ENCODE data around the gene ABHD12. TPM values are rescaled to one million over a fixed set of nuclear protein-coding genes. Genes with fewer than 3 reads are reported as not detected.
A peak's percentile ranks its signal among the peaks of the same experiment; 100 is the strongest.

Gene ABHD12
- total and polyA plus RNA-seq, 8 donors = 39.7 to 57.8 (median 47.4) TPM

- intact Hi-C loops (cut with DNase I) = no loop called here
- no peak overlapping the region for H3K4me3 ChIP-seq
- H3K4me1 ChIP-seq = no peaks in the 10 kb centered on the region
- no peak overlapping the region for H3K27ac ChIP-seq
- peaks cover 0 to 100% of the 10 kb centered on the region in 2 donors for H3K36me3 ChIP-seq
- no peak for TF ChIP-seq CTCF (IDR thresholded peaks at IDR 0.05)
- peak in 1 of 4 donors; percentile 20 for DNase-seq
- no peak for ATAC-seq
- H3K27me3 ChIP-seq = no peaks in the 10 kb centered on the region
- no peaks in the 10 kb centered on the region for H3K9me3 ChIP-seq
Observed at GRCh38 chr20:25274891-25275812, 115.5 kb downstream of the ABHD12 start.

GRCh38 chr20:25274481-25274880 lies 116.2 kb downstream of the ABHD12 start:
- intact Hi-C loops (cut with DNase I) = no loop called here
- no peak overlapping the region for H3K4me3 ChIP-seq
- no peak for TF ChIP-seq CTCF (IDR thresholded peaks at IDR 0.05)
- DNase-seq (peak in 1 of 4 donors; percentile 22), ATAC-seq (no peak)
- H3K36me3 ChIP-seq = peaks cover 0 to 100% of the 10 kb centered on the region in 2 donors
- H3K27ac ChIP-seq = no peak overlapping the region
- H3K4me1 ChIP-seq = no peaks in the 10 kb centered on the region
- no peaks in the 10 kb centered on the region for H3K9me3 ChIP-seq
- no peaks in the 10 kb centered on the region for H3K27me3 ChIP-seq

- no peaks in the 10 kb centered on the region for H3K9me3 ChIP-seq
- H3K36me3 ChIP-seq = peaks cover 0 to 97% of the 10 kb centered on the region in 2 donors
- H3K27me3 ChIP-seq = no peaks in the 10 kb centered on the region
- ATAC-seq (no peak), DNase-seq (peak in 1 of 4 donors; percentile 9)
- H3K27ac ChIP-seq = no peak overlapping the region
- H3K4me1 ChIP-seq = no peaks in the 10 kb centered on the region
- no peak for TF ChIP-seq CTCF (IDR thresholded peaks at IDR 0.05)
- intact Hi-C loops (cut with DNase I) = no loop called here
- H3K4me3 ChIP-seq = no peak overlapping the region
Observed at GRCh38 chr20:25273541-25274358, 116.9 kb downstream of the ABHD12 start.

DNA sequence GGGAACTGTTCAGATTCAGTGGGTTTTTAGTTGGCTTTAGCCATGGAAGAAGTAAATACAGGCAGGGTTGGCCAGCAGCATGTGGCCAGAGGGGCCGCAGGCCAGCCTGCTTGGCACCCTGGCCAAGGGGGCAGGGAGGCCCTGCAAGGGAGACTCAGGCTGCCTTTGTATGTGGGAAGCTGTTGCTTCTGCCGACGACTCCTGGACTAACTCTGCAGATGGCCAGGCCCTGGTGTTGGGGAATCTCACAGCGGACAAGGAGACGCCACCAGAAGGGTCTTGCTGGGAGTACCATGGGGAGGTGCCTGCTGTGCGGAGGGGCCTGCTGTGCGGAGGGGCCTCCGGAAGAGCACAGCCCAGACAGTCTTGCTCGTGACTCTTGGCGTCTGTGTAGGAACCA lies 117.6 kb downstream of the ABHD12 start:
- H3K27me3 ChIP-seq = no peaks in the 10 kb centered on the region
- H3K36me3 ChIP-seq = peaks cover 0 to 90% of the 10 kb centered on the region in 2 donors
- no peak overlapping the region for H3K27ac ChIP-seq
- ATAC-seq = no peak
- H3K9me3 ChIP-seq = no peaks in the 10 kb centered on the region
- peak in 1 of 4 donors; percentile 19 for DNase-seq
- H3K4me1 ChIP-seq = no peaks in the 10 kb centered on the region
- intact Hi-C loops (cut with DNase I) = no loop called here
- no peak overlapping the region for H3K4me3 ChIP-seq
- no peak for TF ChIP-seq CTCF (IDR thresholded peaks at IDR 0.05)

Measured in left lung (tissue), 10 donors.